Esophagus squamous epithelium (tissue), 4 donors: Measurements from ENCODE around the gene PCDH9.

Experiments
- POLR2A ChIP-seq, 4 donors: fragments of 450-650 bp; IDR thresholded peaks; one replicate each; pipeline ENCODE4 v1.6.1; 2017; ENCODE audit warnings: antibody characterized with exemption in 4 of 4, mild to moderate bottlenecking in 4 of 4, moderate library complexity in 3 of 4
- TF ChIP-seq, protein P1 (sequence below), 6 experiments: fragments of 450-650 bp in 4 of 6; fragments of 200-600 bp in 2 of 6; sonication (generic) in 2 of 6; IDR thresholded peaks; one replicate each; pipeline ENCODE4 v1.5.1; 2016 to 2019; ENCODE audit warnings: antibody characterized with exemption in 6 of 6, mild to moderate bottlenecking in 4 of 6, moderate library complexity in 4 of 6

DNA sequence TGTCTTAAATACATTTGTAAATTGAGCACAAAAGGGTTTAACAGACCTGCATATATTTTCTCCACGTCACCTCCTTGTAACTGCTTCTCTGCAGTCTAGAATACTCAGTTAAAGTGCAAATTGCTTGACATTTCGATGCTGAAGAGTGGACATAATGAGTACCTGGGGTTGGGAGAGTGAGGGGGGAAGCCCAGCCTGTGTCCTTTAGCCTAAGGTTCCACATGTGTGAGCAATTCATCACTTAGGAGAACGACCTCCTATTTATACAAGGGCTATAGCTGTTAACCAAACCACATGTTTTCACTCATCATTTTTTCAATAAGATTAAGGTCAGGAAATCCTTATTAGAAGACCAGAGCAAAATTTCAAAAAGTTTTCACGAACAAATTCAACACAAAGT, 29.5 kb downstream of the PCDH9 start:
- TF ChIP-seq, protein P1, sequence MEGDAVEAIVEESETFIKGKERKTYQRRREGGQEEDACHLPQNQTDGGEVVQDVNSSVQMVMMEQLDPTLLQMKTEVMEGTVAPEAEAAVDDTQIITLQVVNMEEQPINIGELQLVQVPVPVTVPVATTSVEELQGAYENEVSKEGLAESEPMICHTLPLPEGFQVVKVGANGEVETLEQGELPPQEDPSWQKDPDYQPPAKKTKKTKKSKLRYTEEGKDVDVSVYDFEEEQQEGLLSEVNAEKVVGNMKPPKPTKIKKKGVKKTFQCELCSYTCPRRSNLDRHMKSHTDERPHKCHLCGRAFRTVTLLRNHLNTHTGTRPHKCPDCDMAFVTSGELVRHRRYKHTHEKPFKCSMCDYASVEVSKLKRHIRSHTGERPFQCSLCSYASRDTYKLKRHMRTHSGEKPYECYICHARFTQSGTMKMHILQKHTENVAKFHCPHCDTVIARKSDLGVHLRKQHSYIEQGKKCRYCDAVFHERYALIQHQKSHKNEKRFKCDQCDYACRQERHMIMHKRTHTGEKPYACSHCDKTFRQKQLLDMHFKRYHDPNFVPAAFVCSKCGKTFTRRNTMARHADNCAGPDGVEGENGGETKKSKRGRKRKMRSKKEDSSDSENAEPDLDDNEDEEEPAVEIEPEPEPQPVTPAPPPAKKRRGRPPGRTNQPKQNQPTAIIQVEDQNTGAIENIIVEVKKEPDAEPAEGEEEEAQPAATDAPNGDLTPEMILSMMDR (IDR thresholded peaks at IDR 0.05): no peak
- no peak for TF ChIP-seq POLR2A (IDR thresholded peaks at IDR 0.05)
